GM19099 (cell line): ENCODE measurements around the gene SLC4A8.

Source experiments
- POLR2A ChIP-seq: IDR thresholded peaks from 3 replicates; pipeline ENCODE4 v1.6.1; 2011; ENCODE audit warnings: low read depth; ENCODE audit not compliant: insufficient read length; ENCODE audit errors: extremely low read depth

SLC4A8 gene

GRCh38 chr12:51406290-51406689 is 18.3 kb upstream of the SLC4A8 start:
- TF ChIP-seq POLR2A: no peak

- TF ChIP-seq POLR2A: no peak
Observed at GRCh38 chr12:51406859-51407258, 17.8 kb upstream of the SLC4A8 start.

GRCh38 chr12:51407604-51408003 is 17.0 kb upstream of the SLC4A8 start:
- no peak for TF ChIP-seq POLR2A

GRCh38 chr12:51409846-51410245 is 14.8 kb upstream of the SLC4A8 start:
- TF ChIP-seq POLR2A: no peak

- no peak for TF ChIP-seq POLR2A
Observed at GRCh38 chr12:51413149-51413548, 11.5 kb upstream of the SLC4A8 start.

- TF ChIP-seq POLR2A: no peak
Observed at GRCh38 chr12:51413791-51414190, 10.8 kb upstream of the SLC4A8 start.

- no peak for TF ChIP-seq POLR2A
Observed at GRCh38 chr12:51415931-51416330, 8.7 kb upstream of the SLC4A8 start.

- TF ChIP-seq POLR2A: no peak
Observed at GRCh38 chr12:51417826-51418225, 6.8 kb upstream of the SLC4A8 start.

- TF ChIP-seq POLR2A: no peak
Observed at GRCh38 chr12:51419425-51420193, 5.0 kb upstream of the SLC4A8 start.

- TF ChIP-seq POLR2A: no peak
Observed at GRCh38 chr12:51421266-51421884, 3.3 kb upstream of the SLC4A8 start.

GRCh38 chr12:51424094-51424661 is 453 bp upstream of the SLC4A8 start:
- no peak for TF ChIP-seq POLR2A

- TF ChIP-seq POLR2A: no peak
Observed at GRCh38 chr12:51428256-51428655, 3.6 kb downstream of the SLC4A8 start.

GRCh38 chr12:51429700-51430099 is 5.1 kb downstream of the SLC4A8 start:
- no peak for TF ChIP-seq POLR2A

GRCh38 chr12:51430196-51430895 is 5.7 kb downstream of the SLC4A8 start:
- no peak for TF ChIP-seq POLR2A

GRCh38 chr12:51432921-51433320 is 8.3 kb downstream of the SLC4A8 start:
- no peak for TF ChIP-seq POLR2A

- TF ChIP-seq POLR2A: no peak
Observed at GRCh38 chr12:51434305-51434704, 9.7 kb downstream of the SLC4A8 start.

- no peak for TF ChIP-seq POLR2A
Observed at GRCh38 chr12:51437431-51437830, 12.8 kb downstream of the SLC4A8 start.
